SU-DHL-6 (cell line): ENCODE results near the gene TCF20.

ENCODE experiments used
- H2AFZ ChIP-seq: fragments of 200-600 bp; sonication (generic); 2 replicates; pipeline ENCODE4 v1.6.1; 2014; ENCODE audit warnings: low read depth, mild to moderate bottlenecking, moderate library complexity, mixed read lengths, antibody characterized with exemption, low read length; ENCODE audit not compliant: severe bottlenecking
- H3F3A ChIP-seq: fragments of 200-600 bp; shearing (Covaris generic); 2 replicates; pipeline ENCODE4 v1.6.0; 2016; ENCODE audit warnings: antibody characterized with exemption, mild to moderate bottlenecking; ENCODE audit not compliant: insufficient read depth
- H3K27ac ChIP-seq: fragments of 200-600 bp; sonication (generic); 2 replicates; pipeline ENCODE4 v1.5.1; 2016; ENCODE audit warnings: low read depth, mild to moderate bottlenecking, low read length, moderate library complexity, mixed read lengths
- H3K27me3 ChIP-seq: fragments of 200-600 bp; sonication (generic), shearing (Covaris generic); 2 replicates; pipeline ENCODE4 v1.6.0; 2014; ENCODE audit warnings: mild to moderate bottlenecking, low read length
- H3K36me3 ChIP-seq: fragments of 200-600 bp; sonication (generic); 2 replicates; pipeline ENCODE4 v1.6.1; 2014; ENCODE audit warnings: mild to moderate bottlenecking, low read length, mixed read lengths
- H3K4me2 ChIP-seq: fragments of 300-600, 200-600 bp; shearing (Covaris generic), sonication (generic); 2 replicates; pipeline ENCODE4 v1.6.0; 2014; ENCODE audit warnings: low read length, low read depth, mild to moderate bottlenecking; ENCODE audit not compliant: poor library complexity, severe bottlenecking
- H3K4me3 ChIP-seq: fragments of 200-600 bp; sonication (generic); 2 replicates; pipeline ENCODE4 v1.5.1; 2014; ENCODE audit warnings: antibody characterized with exemption, low read length, mild to moderate bottlenecking, mixed read lengths; ENCODE audit not compliant: insufficient read depth, poor library complexity, severe bottlenecking
- H3K79me2 ChIP-seq: fragments of 200-600 bp; sonication (generic); 2 replicates; pipeline ENCODE4 v1.6.1; 2014; ENCODE audit warnings: mild to moderate bottlenecking, low read length, moderate library complexity; ENCODE audit not compliant: insufficient read depth
- H3K9ac ChIP-seq: fragments of 200-600 bp; sonication (generic); 2 replicates; pipeline ENCODE4 v1.7.0; 2014; ENCODE audit warnings: mild to moderate bottlenecking, low read length
- H3K9me2 ChIP-seq: fragments of 200-600 bp; sonication (generic); replicated peaks from 2 replicates; pipeline ENCODE4 v1.6.1; 2014; ENCODE audit warnings: low read length; ENCODE audit not compliant: insufficient read depth
- H3K9me3 ChIP-seq: fragments of 200-600 bp; sonication (generic); 2 replicates; pipeline ENCODE4 v1.6.1; 2014; ENCODE audit warnings: low read length, mixed read lengths; ENCODE audit not compliant: insufficient read depth
- H4K20me1 ChIP-seq: fragments of 200-600 bp; sonication (generic); 2 replicates; pipeline ENCODE4 v1.6.1; 2014; ENCODE audit warnings: low read depth, mild to moderate bottlenecking, antibody characterized with exemption, low read length, moderate library complexity, mixed read lengths
- EZH2phosphoT487 ChIP-seq: fragments of 200-600 bp; sonication (generic), shearing (Covaris generic); conservative IDR thresholded peaks from 2 replicates; pipeline ENCODE4 v1.6.1; 2018; ENCODE audit warnings: mild to moderate bottlenecking, antibody characterized with exemption, low read length, moderate library complexity, mixed read lengths
- TF ChIP-seq, protein P1 (sequence below): fragments of 200-600 bp; sonication (generic); IDR thresholded peaks from one replicate; pipeline ENCODE4 v1.5.1; 2017; ENCODE audit warnings: antibody characterized with exemption, mild to moderate bottlenecking, low read length, moderate library complexity; ENCODE audit not compliant: insufficient read depth, poor library complexity, severe bottlenecking

TCF20 gene

DNA sequence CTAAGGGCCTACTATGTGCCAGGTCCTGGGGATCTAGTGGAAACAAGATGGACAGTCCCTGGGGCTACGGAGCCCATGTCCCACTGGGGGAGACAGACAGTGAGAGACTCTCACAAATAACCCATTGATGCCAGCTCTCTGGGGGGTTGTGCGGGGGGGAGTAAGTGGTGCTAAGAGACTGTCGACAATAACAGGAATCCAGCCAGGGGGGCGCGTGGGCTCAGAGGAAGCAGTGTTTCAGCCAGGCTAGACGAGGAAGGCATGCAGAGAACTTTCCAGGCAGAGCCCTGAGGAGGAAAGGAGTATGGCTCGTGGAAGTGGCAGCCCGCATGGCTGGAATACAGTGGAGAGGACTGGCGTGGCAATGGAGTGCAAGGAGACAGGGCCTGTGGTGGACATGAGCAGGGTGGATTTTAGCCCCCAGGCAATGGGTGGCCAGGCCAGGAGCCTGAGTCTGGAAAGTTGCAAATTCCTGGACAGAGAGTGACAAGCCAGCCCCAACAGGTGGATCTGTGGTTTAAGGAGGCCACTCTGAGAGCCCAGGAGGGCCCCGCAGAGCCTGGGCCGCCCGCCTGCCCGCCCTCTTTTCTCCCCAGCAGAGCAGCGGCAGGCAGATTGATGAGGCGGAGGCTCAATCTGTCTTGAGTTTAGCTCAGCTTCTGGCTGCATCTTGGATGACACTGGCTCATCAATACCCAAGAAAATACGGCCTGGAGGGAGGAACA, 40.0 kb upstream of the TCF20 start:
- Histone ChIP-seq H3K9me2 (no peaks in the 10 kb centered on the region), H3K4me2 (no peak overlapping the region), H3K9ac (no peak overlapping the region), H3K27ac (no peak overlapping the region), H2AFZ (no peak overlapping the region), H3K9me3 (no peaks in the 10 kb centered on the region), H3K79me2 (no peaks in the 10 kb centered on the region), H4K20me1 (no peaks in the 10 kb centered on the region), H3K27me3 (no peaks in the 10 kb centered on the region), H3K4me3 (no peak overlapping the region), H3K36me3 (no peaks in the 10 kb centered on the region), H3F3A (no peaks in the 10 kb centered on the region)
- TF ChIP-seq EZH2phosphoT487 = no peak
- TF ChIP-seq, protein P1, sequence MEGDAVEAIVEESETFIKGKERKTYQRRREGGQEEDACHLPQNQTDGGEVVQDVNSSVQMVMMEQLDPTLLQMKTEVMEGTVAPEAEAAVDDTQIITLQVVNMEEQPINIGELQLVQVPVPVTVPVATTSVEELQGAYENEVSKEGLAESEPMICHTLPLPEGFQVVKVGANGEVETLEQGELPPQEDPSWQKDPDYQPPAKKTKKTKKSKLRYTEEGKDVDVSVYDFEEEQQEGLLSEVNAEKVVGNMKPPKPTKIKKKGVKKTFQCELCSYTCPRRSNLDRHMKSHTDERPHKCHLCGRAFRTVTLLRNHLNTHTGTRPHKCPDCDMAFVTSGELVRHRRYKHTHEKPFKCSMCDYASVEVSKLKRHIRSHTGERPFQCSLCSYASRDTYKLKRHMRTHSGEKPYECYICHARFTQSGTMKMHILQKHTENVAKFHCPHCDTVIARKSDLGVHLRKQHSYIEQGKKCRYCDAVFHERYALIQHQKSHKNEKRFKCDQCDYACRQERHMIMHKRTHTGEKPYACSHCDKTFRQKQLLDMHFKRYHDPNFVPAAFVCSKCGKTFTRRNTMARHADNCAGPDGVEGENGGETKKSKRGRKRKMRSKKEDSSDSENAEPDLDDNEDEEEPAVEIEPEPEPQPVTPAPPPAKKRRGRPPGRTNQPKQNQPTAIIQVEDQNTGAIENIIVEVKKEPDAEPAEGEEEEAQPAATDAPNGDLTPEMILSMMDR = no peak

DNA sequence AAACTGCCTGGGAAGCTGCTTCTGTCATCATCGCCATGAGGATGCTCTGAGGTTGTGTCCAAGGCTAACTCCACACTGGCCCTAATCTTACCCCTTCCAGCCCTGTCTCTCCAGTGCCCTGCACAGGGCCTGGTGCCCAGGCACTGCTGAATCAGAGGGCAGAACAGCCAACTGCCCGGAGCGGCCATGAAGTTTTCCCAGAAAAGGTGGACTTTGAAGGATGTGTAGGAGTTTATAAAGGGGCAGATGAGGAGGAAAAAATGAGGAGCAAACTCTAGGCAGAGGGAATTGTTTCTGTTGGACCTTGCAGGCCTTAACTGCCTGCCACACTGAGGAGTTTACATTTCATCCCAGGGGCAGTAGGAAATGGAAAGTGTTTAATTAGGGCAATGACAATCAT, 39.4 kb upstream of the TCF20 start:
- H3K36me3 ChIP-seq = no peaks in the 10 kb centered on the region
- no peak overlapping the region for H3K9ac ChIP-seq
- no peak overlapping the region for H3K4me2 ChIP-seq
- no peak overlapping the region for H3K4me3 ChIP-seq
- H3F3A ChIP-seq = no peaks in the 10 kb centered on the region
- H3K79me2 ChIP-seq = no peaks in the 10 kb centered on the region
- H3K9me2 ChIP-seq = no peaks in the 10 kb centered on the region
- H2AFZ ChIP-seq = no peak overlapping the region
- no peaks in the 10 kb centered on the region for H4K20me1 ChIP-seq
- H3K27ac ChIP-seq = no peak overlapping the region
- no peaks in the 10 kb centered on the region for H3K9me3 ChIP-seq
- TF ChIP-seq, protein P1 = no peak
- no peak for TF ChIP-seq EZH2phosphoT487
- H3K27me3 ChIP-seq = no peaks in the 10 kb centered on the region

DNA sequence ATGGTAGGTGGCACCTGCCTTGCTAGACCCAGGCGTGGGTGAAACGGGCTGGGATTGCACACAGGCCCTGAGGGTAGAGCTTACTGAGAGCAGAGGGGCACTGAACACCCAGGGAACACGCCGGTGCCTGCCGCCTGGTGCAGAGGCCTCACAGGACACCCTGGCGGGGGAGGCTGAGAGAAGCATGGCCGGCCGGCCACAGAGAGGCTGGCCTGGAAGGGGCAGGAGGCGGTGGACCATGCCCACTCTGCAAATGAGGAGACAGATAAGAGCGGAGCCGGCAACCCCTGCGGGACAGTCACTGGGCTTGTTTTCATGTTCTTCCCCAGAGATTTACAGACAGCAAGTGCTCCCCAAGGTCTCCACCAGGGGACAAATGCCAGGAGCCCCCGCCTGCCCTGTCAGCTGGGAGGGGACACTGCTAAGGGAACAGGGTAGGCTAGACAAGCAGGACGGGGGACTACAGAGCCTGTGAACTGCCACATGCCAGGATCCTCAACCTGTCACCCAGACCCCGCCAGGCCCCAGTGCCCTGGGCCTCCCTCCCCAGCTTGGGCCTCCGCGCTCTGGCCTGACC, 38.5 kb upstream of the TCF20 start:
- Histone ChIP-seq H2AFZ (no peak overlapping the region), H3K4me2 (no peak overlapping the region), H3K9ac (no peak overlapping the region), H3K27me3 (no peaks in the 10 kb centered on the region), H3K9me3 (no peaks in the 10 kb centered on the region), H3K4me3 (no peak overlapping the region), H3K9me2 (no peaks in the 10 kb centered on the region), H3K36me3 (no peaks in the 10 kb centered on the region), H3F3A (no peaks in the 10 kb centered on the region), H3K79me2 (no peaks in the 10 kb centered on the region), H3K27ac (no peak overlapping the region), H4K20me1 (no peaks in the 10 kb centered on the region)
- TF ChIP-seq, protein P1 = no peak
- TF ChIP-seq EZH2phosphoT487 = no peak
